Keratinocyte (primary cell): ENCODE measurements around the gene BMPR1B. TPM values are rescaled to one million over a fixed set of nuclear protein-coding genes. Genes with fewer than 3 reads are reported as not detected.

Experiments used
- DNase-seq: peaks from one replicate; pipeline ENCODE4 v3.0.0-alpha.2; 2011; ENCODE audit warnings: low read depth, missing footprints, low spot score
- FAIRE-seq: peaks from 2 replicates; lab custom pipeline; 2011; peaks lifted over from hg19 to GRCh38; lab: Jason Lieb, UNC
- H2AFZ ChIP-seq: 2 replicates; pipeline ENCODE4 v1.6.0; 2012; ENCODE audit warnings: low read length, control low read depth, inconsistent platforms; ENCODE audit not compliant: control insufficient read depth
- H3K27ac ChIP-seq: 2 replicates; pipeline ENCODE4 v1.5.1; 2011; ENCODE audit warnings: low read length; ENCODE audit not compliant: control insufficient read depth, insufficient read depth
- H3K27me3 ChIP-seq: 3 replicates; pipeline ENCODE4 v1.6.0; 2011; ENCODE audit warnings: low read length; ENCODE audit not compliant: control insufficient read depth, insufficient read depth; ENCODE audit errors: extremely low read depth
- H3K36me3 ChIP-seq, 2 experiments: 2 replicates in 1 of 2; 3 replicates in 1 of 2; pipeline ENCODE4 v1.5.1; 2011; ENCODE audit warnings: low read length in 2 of 2, mild to moderate bottlenecking in 1 of 2; ENCODE audit not compliant: control insufficient read depth in 2 of 2, insufficient read depth in 2 of 2; ENCODE audit errors: extremely low read depth in 1 of 2
- H3K4me1 ChIP-seq: 3 replicates; pipeline ENCODE4 v1.5.1; 2011; ENCODE audit warnings: low read length; ENCODE audit not compliant: control insufficient read depth, insufficient read depth; ENCODE audit errors: extremely low read depth
- H3K4me2 ChIP-seq: 3 replicates; pipeline ENCODE4 v1.6.0; 2011; ENCODE audit warnings: low read depth, low read length; ENCODE audit not compliant: control insufficient read depth, insufficient read depth; ENCODE audit errors: extremely low read depth
- H3K4me3 ChIP-seq, 3 experiments: fragments of 200-600 bp in 1 of 3; sonication (generic) in 1 of 3; 2 replicates in 2 of 3; 3 replicates in 1 of 3; pipeline ENCODE4 v1.5.1; 2011 to 2016; ENCODE audit warnings: low read length in 3 of 3, mild to moderate bottlenecking in 3 of 3, control low read depth in 2 of 3, inconsistent platforms in 1 of 3, low read depth in 1 of 3, mixed read lengths in 1 of 3, mixed run types in 1 of 3, moderate library complexity in 1 of 3; ENCODE audit not compliant: control insufficient read depth in 2 of 3, insufficient read depth in 2 of 3; ENCODE audit errors: extremely low read depth in 1 of 3
- H3K79me2 ChIP-seq: 2 replicates; pipeline ENCODE4 v1.6.0; 2012; ENCODE audit warnings: low read length; ENCODE audit not compliant: control insufficient read depth, insufficient read depth
- H3K9ac ChIP-seq: 3 replicates; pipeline ENCODE4 v1.6.0; 2011; ENCODE audit warnings: low read length; ENCODE audit not compliant: control insufficient read depth, insufficient read depth; ENCODE audit errors: extremely low read depth
- H3K9me1 ChIP-seq: 3 replicates; pipeline ENCODE4 v1.6.0; 2011; ENCODE audit warnings: low read length; ENCODE audit not compliant: control insufficient read depth, insufficient read depth; ENCODE audit errors: extremely low read depth
- H3K9me3 ChIP-seq: 2 replicates; pipeline ENCODE4 v1.5.1; 2012; ENCODE audit warnings: low read depth, low read length; ENCODE audit not compliant: control insufficient read depth
- H4K20me1 ChIP-seq: 3 replicates; pipeline ENCODE4 v1.6.0; 2011; ENCODE audit warnings: low read length; ENCODE audit not compliant: control insufficient read depth, insufficient read depth; ENCODE audit errors: extremely low read depth
- EZH2 ChIP-seq: IDR thresholded peaks from one replicate; pipeline ENCODE4 v1.6.1; 2012; ENCODE audit warnings: inconsistent platforms, mild to moderate bottlenecking, low read length, moderate library complexity
- dilution Hi-C: fragments of 300-500 bp; cut with MboI; formaldehyde crosslinking; loops from one replicate; pipeline ENCODE4 v1.7.0; 2020; ENCODE audit warnings: low sequenced_read_pairs; ENCODE audit not compliant: extremely low pct_ligation_motif_present
- polyA plus RNA-seq, 5 experiments: library from polyadenylated mRNA; depleted of rRNA in 3 of 5; stranded (reverse) in 3 of 5; stranded (forward) in 1 of 5; unstranded in 1 of 5; fragments of >200 nt; gene quantifications; 1 replicate in 1 of 5; 2 replicates in 3 of 5; 3 replicates in 1 of 5; pipeline versions ENCODE4 v1.2.1 to v1.2.3, GENCODE V29; 2011 to 2012; ENCODE audit warnings: missing spikeins in 2 of 5, low read depth in 1 of 5, low replicate concordance in 1 of 5
- TF ChIP-seq, protein P1 (sequence below), 3 experiments: IDR thresholded peaks in 1 of 3; conservative IDR thresholded peaks in 1 of 3; optimal IDR thresholded peaks in 1 of 3; 2 replicates in 2 of 3; 3 replicates in 1 of 3; pipeline versions ENCODE3 to v1.5.1; 2011; ENCODE audit warnings: low read length in 3 of 3, mild to moderate bottlenecking in 3 of 3, moderate library complexity in 2 of 3, control low read depth in 1 of 3, inconsistent platforms in 1 of 3; ENCODE audit not compliant: insufficient read depth in 2 of 3; ENCODE audit errors: extremely low read depth in 1 of 3

Gene BMPR1B
- polyA plus RNA-seq, 1 donor (not counting 4 experiments of a cell fraction or from before 2014, with no cell fraction given) = 0.89 TPM

DNA sequence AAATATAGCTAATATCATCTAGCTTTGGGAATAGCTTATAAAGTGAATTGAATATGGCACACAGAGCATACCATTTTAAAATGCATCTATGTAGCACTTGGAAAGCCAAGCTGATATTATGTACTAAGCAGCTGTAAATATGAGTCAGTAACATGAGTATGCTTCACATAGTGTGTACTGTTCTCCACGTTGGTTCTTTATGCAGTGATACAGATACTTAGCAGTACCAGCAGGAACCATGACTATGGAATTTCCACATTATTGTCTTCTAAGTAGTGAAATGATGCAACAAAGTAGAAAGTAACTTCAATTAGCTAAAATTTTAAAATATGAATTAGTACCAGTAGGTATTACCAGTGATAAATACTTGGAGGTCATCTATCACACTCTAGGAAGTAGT is 320.1 kb downstream of the BMPR1B start:
- FAIRE-seq (no peak), DNase-seq (peak; percentile 13)
- H3K79me2 ChIP-seq = no peaks in the 10 kb centered on the region
- H3K4me3 ChIP-seq = no peak overlapping the region
- no peaks in the 10 kb centered on the region for H3K27me3 ChIP-seq
- dilution Hi-C loops = no loop called here
- no peak overlapping the region for H3K27ac ChIP-seq
- TF ChIP-seq EZH2 = no peak
- TF ChIP-seq, protein P1, sequence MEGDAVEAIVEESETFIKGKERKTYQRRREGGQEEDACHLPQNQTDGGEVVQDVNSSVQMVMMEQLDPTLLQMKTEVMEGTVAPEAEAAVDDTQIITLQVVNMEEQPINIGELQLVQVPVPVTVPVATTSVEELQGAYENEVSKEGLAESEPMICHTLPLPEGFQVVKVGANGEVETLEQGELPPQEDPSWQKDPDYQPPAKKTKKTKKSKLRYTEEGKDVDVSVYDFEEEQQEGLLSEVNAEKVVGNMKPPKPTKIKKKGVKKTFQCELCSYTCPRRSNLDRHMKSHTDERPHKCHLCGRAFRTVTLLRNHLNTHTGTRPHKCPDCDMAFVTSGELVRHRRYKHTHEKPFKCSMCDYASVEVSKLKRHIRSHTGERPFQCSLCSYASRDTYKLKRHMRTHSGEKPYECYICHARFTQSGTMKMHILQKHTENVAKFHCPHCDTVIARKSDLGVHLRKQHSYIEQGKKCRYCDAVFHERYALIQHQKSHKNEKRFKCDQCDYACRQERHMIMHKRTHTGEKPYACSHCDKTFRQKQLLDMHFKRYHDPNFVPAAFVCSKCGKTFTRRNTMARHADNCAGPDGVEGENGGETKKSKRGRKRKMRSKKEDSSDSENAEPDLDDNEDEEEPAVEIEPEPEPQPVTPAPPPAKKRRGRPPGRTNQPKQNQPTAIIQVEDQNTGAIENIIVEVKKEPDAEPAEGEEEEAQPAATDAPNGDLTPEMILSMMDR (optimal IDR thresholded peaks at IDR 0.05 in 1 of 3, IDR thresholded peaks at IDR 0.05 in 1 of 3, conservative IDR thresholded peaks at IDR 0.05 in 1 of 3; ENCODE audit: extremely low read depth in 1 of 3, insufficient read depth in 2 of 3, low read length in 3 of 3) = no peak
- H3K9ac ChIP-seq = no peak overlapping the region
- H3K9me1 ChIP-seq = no peaks in the 10 kb centered on the region
- no peak overlapping the region for H2AFZ ChIP-seq
- no peaks in the 10 kb centered on the region for H3K4me1 ChIP-seq
- no peak overlapping the region for H3K4me2 ChIP-seq
- no peaks in the 10 kb centered on the region for H4K20me1 ChIP-seq
- no peaks in the 10 kb centered on the region for H3K36me3 ChIP-seq
- no peaks in the 10 kb centered on the region for H3K9me3 ChIP-seq

GRCh38 chr4:95080969-95081368 is 323.2 kb downstream of the BMPR1B start:
- no peaks in the 10 kb centered on the region for H3K79me2 ChIP-seq

More at GRCh38 chr4:95080969-95081368, 323.2 kb downstream of the BMPR1B start:
- Histone ChIP-seq H4K20me1 (no peaks in the 10 kb centered on the region), H3K36me3 (no peaks in the 10 kb centered on the region), H3K9ac (no peak overlapping the region), H3K27me3 (no peaks in the 10 kb centered on the region), H3K4me2 (no peak overlapping the region), H2AFZ (no peak overlapping the region), H3K4me3 (no peak overlapping the region), H3K4me1 (peaks cover 6% of the 10 kb centered on the region), H3K9me1 (no peaks in the 10 kb centered on the region), H3K27ac (no peak overlapping the region), H3K9me3 (no peaks in the 10 kb centered on the region)
- dilution Hi-C loops = no loop called here
- TF ChIP-seq EZH2 = no peak
- TF ChIP-seq, protein P1 (optimal IDR thresholded peaks at IDR 0.05 in 1 of 3, IDR thresholded peaks at IDR 0.05 in 1 of 3, conservative IDR thresholded peaks at IDR 0.05 in 1 of 3; ENCODE audit: extremely low read depth in 1 of 3, insufficient read depth in 2 of 3, low read length in 3 of 3) = no peak
- DNase-seq = no peak
- no peak for FAIRE-seq
